A549 (cell line): ENCODE measurements around the gene PIANP.

Experiments used
- CTCF ChIP-seq: fragments of >200 bp; sonication (Bioruptor Twin); formaldehyde crosslinking; IDR thresholded peaks from 3 replicates; pipeline ENCODE4 v1.5.1; 2016
- JUNB ChIP-seq: fragments of >200 bp; sonication (Bioruptor Twin); formaldehyde crosslinking; IDR thresholded peaks from 2 replicates; pipeline ENCODE4 v1.6.1; 2016
- POLR2A ChIP-seq: IDR thresholded peaks from 2 replicates; pipeline ENCODE4 v1.6.1; 2012; ENCODE audit warnings: mild to moderate bottlenecking, low read length

GRCh38 chr12:6666211-6666610 is 34.4 kb downstream of the PIANP start:
- TF ChIP-seq CTCF (no peak), POLR2A (no peak), JUNB (no peak)
